ENCODE measurements around the gene PRPF6.

PRPF6 gene

GRCh38 chr20:64045346-64046011 is 64.5 kb downstream of the PRPF6 start:
- no peak for DNase-seq

DNA sequence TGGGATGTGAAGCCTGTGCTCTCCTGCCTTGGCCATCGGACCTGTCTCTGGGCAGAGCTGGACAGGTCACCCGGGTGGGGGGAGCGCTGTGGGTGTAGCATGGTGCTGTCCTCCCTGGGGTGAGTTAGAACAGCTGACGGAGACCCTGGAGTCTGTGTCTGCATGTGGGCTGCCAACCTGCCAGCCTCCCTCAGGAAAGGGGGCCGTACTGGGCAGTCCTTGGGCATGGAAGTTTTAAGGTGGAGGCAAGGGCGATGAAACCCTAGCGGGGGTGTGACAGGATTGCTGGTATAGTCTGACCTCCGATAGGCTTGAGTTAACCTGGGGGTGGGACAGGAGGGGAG is 66.1 kb downstream of the PRPF6 start:
- no peak for DNase-seq

DNA sequence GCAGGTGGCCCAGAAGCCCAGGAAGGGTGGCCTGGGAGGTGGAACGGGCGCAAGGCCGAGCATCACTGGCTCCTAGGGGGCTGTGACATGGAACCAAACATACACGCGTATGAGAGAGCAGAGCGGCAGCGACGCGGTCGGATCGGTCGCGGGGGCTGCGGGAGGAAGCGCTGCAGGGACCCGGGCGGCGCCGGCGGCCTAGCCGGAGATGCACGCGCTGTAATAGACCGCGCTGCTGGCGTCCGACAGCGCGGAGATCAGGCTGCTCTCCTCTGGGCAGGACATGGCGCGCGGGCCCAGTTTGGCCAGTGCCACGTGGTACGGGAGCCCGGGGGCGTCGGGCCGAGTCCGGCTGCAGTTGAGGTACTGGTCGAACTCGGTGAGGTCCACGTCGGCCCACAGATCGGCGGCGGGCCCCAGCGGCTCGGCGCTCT is 67.1 kb downstream of the PRPF6 start:
- no peak for DNase-seq

DNA sequence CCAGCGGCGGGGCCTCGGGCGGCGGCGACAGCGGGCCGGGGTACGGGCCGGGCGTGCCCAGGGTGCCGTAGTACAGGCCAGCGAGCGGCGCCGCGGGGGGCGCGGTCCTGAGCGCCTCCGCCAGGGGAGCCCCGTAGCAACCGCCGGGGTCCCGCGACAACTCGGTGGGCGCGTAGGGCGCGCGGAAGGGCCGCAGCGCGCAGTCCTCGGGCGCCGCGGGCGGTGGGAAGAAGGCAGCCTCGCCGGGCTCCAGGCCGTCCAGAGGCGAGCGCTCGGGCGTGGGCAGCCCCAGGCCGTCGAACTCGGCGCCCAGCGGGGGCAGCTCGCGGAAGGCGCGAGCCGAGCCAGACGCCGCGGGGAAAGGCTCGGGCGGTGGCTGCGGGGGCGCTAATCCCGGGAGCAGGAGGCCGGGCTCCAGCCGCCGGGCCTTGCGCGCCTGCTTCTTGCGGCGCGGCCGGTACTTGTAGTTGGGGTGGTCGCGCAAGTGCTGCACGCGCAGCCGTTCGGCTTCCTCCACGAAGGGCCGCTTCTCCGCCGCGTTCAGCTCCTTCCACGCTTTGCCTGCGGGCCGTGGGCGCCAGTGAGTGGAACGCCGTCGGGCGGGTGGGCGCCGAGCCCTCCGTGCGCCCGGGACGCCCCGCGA is 67.6 kb downstream of the PRPF6 start:
- DNase-seq = no peak

DNA sequence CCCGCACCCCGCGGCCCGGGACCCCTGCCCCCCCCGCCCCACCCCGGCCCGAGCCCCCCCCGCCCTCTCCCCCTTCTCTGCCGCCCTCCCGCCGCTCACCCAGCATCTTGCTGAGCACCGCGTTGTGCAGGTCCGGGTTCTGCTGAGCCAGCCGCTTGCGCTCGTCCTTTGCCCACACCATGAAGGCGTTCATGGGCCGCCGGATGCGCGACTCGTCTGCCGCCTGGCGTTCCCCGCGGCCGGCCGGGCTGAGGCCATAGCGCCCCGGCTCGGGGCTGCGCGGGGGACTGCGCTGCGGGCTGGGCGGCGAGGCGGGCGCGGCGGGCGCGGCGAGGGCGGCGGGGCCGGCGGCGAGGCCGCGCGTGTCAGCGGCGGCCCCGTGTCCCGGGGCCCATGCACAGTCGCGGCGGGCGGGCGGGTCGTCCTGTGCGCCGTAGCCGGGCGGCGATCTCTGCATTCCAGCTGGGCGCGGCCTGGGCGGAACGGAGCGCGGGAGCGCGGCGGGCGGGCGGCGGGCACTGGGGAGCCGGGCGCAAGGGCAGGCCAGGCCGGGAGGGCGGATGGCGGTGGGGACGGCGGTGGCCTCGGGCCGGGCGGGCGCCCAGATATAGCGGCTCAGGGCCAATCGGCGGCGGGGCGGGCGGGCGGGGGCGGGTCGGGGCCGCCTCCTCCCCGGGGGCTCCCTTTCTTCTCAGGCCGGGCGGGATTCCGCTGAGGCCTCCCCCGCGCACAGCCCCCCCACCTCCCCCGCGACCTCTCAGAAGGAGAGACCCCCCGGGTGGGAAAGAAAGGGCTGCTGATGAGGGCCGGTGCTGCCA is 68.3 kb downstream of the PRPF6 start, which contains the start of gene SOX18:
Gene SOX18, minus strand, starts transcription at position 580 of the 818 bp plus-strand sequence. Its CDS starts 123 bp downstream, at position 457.
- DNase-seq = peak in 1 of 56 donors; percentile 13

GRCh38 chr20:64049878-64050260 is 68.9 kb downstream of the PRPF6 start:
- DNase-seq = no peak

DNA sequence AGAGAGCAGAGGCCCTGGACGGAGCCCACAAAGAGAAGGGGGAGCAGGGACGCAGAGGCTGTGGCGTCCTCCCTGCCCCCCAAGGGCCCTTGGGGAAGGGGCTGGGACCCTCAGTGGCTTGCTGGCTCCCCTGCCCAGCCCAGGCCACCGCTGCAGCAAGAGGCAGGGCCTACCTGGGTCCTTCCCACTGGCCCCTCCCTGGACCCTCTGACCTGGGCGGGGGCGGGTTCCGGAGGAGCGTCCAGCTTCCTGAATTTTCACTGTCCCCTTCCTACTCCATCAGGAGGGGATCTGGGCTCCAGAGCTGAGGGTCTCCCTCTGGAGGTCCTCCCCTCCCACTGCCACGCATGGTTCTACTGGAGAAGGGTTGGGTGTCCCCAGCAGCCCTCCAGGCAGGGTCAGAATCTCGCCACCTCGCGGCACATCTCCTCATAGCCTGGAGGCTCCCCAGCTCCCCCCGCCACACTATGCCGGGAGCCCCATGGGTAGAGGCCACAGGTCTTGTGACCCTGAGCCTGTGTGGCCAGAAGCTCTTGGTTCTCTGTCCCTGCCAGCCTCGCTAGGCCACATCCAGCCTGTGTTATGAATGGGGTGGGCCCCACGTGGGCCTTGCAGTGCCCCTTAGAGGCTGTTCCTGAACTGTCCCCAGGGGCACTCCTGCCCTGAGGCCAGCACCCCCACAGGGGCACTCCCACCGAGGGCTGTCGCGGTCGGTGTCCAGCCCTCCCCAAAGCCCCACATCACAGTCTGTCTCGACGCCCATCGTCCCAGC is 69.5 kb downstream of the PRPF6 start:
- no peak for DNase-seq

GRCh38 chr20:64051033-64051452 is 70.1 kb downstream of the PRPF6 start:
- no peak for DNase-seq

- DNase-seq = no peak
Measured at GRCh38 chr20:64051561-64052325, 70.8 kb downstream of the PRPF6 start.

- DNase-seq = no peak
Measured at GRCh38 chr20:64052326-64052722, 71.4 kb downstream of the PRPF6 start.

DNA sequence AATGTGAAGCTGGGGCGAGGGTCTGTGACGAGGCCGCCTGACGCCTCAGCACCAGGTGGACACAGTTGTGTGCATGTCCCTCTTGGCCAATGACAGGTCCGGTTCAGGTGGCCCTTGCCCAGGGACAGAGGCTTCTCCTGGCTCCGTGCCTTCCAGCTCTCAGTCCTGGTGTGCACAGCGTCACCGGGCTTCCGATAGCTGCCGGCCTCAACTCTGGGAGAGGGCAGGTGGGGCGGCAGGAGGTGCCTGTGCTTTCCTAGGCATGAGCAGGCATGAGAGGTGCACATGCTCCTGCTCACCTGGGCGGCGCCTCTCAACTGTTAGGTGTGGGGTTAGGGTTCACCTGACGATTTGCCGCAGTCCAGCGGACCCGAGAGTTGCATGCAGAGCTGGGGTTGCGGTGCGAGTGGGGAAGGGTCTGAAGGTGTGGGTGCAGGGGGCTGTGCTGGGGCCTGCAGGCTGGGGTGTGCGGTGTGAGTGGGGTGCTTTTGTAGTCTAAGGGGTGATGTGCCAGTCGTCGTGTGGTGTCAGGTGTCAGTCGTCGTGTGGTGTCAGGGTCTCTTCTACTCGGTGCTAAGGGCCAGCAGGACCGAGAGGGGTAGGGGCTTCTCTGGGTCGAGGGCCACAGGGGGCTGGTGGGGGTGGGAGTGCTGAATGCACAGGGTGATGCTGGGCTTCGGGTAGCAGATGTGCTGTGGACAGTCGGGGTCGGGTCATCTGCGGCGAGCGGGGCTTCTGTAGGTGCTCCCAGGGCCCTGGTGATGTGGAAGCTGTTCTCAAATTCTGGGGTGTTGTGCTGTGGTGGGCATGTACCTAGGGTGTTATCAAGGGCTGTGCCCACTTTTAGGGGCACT is 72.3 kb downstream of the PRPF6 start:
- DNase-seq = no peak

DNA sequence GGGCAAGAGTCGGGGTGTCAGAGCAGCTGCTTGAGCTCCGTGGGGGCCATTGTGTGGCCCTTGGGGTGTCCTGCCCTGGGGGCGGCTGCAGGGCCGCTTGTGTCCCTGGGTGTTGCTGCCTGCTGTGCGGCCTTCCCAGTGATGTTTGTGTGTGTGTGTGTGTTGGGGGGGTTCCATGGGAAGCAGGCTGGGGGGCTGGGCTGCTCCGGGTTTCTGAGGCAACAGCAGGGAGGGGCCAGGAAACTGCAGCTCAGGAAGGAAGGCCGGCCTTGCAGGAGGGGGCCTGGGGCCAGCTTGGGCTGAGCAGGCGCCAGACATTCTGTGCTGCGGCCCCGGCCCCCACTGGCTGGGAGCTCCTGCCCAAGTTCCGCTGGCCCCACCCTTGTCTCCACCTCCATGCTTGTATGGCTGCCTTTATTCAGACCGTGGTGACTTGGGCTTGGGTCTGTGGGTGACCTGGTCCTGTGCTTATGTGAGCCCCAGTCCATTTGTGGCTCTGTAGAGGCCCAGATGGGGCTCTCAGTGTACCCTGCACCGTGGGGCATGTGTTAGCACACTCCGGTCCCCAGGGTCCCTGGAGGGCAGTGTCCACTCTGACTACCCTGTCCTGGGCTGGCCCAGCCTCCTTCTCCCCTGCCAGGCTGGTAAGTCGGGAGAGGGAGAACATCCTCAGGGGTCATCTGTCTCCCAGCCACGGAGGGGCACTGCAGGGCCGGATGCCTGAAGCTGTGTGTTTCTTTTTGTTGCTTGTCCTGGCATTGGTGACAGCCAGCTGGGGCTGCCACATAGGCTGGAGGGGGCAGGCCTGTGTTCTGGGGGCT is 73.1 kb downstream of the PRPF6 start:
- DNase-seq = peak in 1 of 56 donors; percentile 21

DNA sequence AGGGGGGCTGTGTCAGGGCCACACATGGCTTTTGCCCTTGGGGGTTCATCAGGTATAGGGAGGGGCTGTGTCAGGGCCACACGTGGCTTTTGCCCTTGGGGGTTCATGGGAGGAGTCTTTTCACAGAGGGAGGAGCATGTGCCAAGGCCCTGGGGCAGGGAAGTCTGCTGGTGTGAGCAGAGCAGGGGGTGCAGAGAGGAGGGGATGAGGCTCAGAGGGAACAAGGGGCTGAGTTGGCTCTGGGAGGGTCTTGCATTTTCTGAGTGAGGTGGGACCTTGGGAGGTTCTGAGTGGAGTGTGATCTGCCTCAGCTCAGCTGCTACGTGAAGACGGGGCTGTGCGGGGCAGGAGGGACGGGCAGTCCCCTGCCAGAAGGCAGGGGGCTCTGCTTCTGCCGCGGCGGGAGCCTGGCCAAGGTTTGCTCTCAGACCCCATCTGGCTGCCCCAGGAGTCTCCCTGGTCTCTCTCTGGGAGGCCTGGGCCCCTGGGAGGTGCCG is 74.5 kb downstream of the PRPF6 start:
- no peak for DNase-seq

DNA sequence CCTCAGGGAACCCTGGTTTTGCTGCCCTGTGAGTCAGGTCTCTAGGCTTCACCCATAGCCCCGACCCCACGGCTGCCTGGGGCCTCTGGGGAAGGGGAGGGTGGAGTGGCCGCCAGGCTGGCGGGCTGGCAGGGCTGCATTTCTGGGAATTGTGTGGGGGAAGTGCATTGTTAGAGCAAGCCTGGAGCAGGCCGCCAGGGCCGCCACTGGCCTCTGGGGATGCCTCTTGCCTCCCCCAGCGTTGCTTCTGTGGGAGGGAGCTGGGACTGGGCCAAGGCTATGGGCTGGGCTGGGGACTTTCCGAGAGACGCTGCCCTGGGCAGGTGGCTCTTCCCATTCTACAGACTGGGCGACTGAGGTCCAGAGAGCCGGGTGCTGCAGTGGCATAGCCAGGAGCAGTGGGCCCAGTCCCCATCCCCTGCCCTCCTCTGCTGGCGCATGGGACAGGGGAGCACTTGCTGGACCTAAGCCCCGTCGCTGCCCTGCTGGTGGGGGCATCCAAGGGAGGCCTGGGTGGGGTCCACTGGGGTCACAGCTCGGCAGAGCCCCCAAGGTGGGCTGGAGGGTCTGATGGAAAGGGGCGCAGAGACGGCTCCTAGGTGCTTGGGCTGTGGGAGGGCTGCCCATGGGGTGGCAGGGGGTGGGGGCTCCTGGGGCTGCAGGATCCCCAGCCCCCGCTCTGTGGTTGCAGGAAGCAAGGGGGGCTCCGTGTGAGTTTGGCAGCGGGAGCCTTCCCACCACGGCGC is 75.1 kb downstream of the PRPF6 start:
- DNase-seq = no peak

DNA sequence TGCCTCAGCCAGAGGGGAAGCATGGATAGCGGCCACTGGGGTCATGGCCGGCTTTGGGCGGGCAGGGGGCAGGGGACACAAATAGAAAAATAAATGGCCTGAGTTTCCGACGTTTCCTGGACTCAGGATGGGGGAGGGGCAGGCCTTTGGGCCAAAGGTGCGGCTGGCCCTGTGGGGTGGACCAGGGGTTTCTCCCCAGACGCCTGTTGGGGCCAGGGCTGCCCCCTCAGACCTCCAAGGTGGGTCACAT is 75.6 kb downstream of the PRPF6 start:
- no peak for DNase-seq

- no peak for DNase-seq
Measured at GRCh38 chr20:64056889-64057627, 76.1 kb downstream of the PRPF6 start.

Data from nucleus accumbens (tissue), 56 donors.